Endothelial cell of umbilical vein (primary cell): ENCODE data around the gene ATP6V1F. TPM values are rescaled to one million over a fixed set of nuclear protein-coding genes. Genes with fewer than 3 reads are reported as not detected.

ENCODE experiments used
- BruUV-seq: library from RNA; stranded (reverse); fragments of 400-500 nt; replicated peaks from 2 replicates; lab custom pipeline; 2021; lab: Mats Ljungman, UMichigan
- CTCF ChIA-PET: fragments of 300-600, 350-600 bp; sonication (Branson Sonifier 250); formaldehyde crosslinking; loops from one replicate; lab custom pipeline; 2021; ENCODE audit warnings: antibody characterized with exemption, inconsistent platforms; lab: Charles Lee
- POLR2A ChIA-PET: fragments of 300-600, 350-600 bp; sonication (Branson Sonifier 250); formaldehyde crosslinking; loops from one replicate; lab custom pipeline; 2021; ENCODE audit warnings: antibody characterized with exemption, inconsistent platforms; lab: Charles Lee
- DNase-seq: peaks from one replicate; pipeline ENCODE4 v3.0.0-alpha.2; 2011; ENCODE audit warnings: low read depth, low spot score
- FAIRE-seq: peaks from 2 replicates; lab custom pipeline; 2011; peaks lifted over from hg19 to GRCh38; lab: Jason Lieb, UNC
- H2AFZ ChIP-seq: 2 replicates; pipeline ENCODE4 v1.6.0; 2012; ENCODE audit warnings: low read depth, low read length, control low read depth, inconsistent platforms
- H3K27ac ChIP-seq: 2 replicates; pipeline ENCODE4 v1.5.1; 2011; ENCODE audit warnings: low read depth, mild to moderate bottlenecking, control low read depth, low read length, moderate library complexity; ENCODE audit not compliant: insufficient read depth
- H3K27me3 ChIP-seq, 2 experiments: 2 replicates each; pipeline versions ENCODE4 v1.6.0 to v1.6.1; 2011; ENCODE audit warnings: low read length in 2 of 2, mixed read lengths in 1 of 2; ENCODE audit not compliant: control insufficient read depth in 2 of 2, insufficient read depth in 2 of 2
- H3K36me3 ChIP-seq, 2 experiments: 2 replicates in 1 of 2; 3 replicates in 1 of 2; pipeline ENCODE4 v1.5.1; 2011; ENCODE audit warnings: low read length in 2 of 2, mild to moderate bottlenecking in 1 of 2, moderate library complexity in 1 of 2; ENCODE audit not compliant: control insufficient read depth in 2 of 2, insufficient read depth in 2 of 2; ENCODE audit errors: extremely low read depth in 1 of 2
- H3K4me1 ChIP-seq: 3 replicates; pipeline ENCODE4 v1.5.1; 2011; ENCODE audit warnings: mild to moderate bottlenecking, low read length; ENCODE audit not compliant: control insufficient read depth, insufficient read depth; ENCODE audit errors: extremely low read depth
- H3K4me2 ChIP-seq: 2 replicates; pipeline ENCODE4 v1.6.1; 2011; ENCODE audit warnings: low read length, control low read depth, mixed read lengths; ENCODE audit not compliant: insufficient read depth
- H3K4me3 ChIP-seq, 3 experiments: fragments of 200-600 bp in 1 of 3; sonication (generic), shearing (Covaris generic) in 1 of 3; replicated peaks in 1 of 3; 2 replicates each; pipeline ENCODE4 v1.5.1; 2011 to 2016; ENCODE audit warnings: control low read depth in 3 of 3, low read length in 3 of 3, mild to moderate bottlenecking in 2 of 3, inconsistent platforms in 1 of 3, low read depth in 1 of 3, moderate library complexity in 1 of 3; ENCODE audit not compliant: insufficient read depth in 1 of 3
- H3K79me2 ChIP-seq: 2 replicates; pipeline ENCODE4 v1.6.0; 2012; ENCODE audit warnings: low read length, inconsistent platforms; ENCODE audit not compliant: control insufficient read depth, insufficient read depth
- H3K9ac ChIP-seq: replicated peaks from 2 replicates; pipeline ENCODE3; 2011; ENCODE audit warnings: low read length, control low read depth; ENCODE audit not compliant: insufficient read depth; ENCODE audit errors: extremely low read depth
- H3K9me1 ChIP-seq: replicated peaks from 3 replicates; pipeline ENCODE4 v1.6.0; 2011; ENCODE audit warnings: mild to moderate bottlenecking, low read length; ENCODE audit not compliant: control insufficient read depth, insufficient read depth; ENCODE audit errors: extremely low read depth
- H3K9me3 ChIP-seq: replicated peaks from 2 replicates; pipeline ENCODE4 v1.5.1; 2012; ENCODE audit warnings: low read length, inconsistent platforms; ENCODE audit not compliant: control insufficient read depth, insufficient read depth
- H4K20me1 ChIP-seq: replicated peaks from 2 replicates; pipeline ENCODE3; 2011; ENCODE audit warnings: mild to moderate bottlenecking, low read length; ENCODE audit not compliant: control insufficient read depth, insufficient read depth; ENCODE audit errors: extremely low read depth
- CTCF ChIP-seq, 2 donors: IDR thresholded peaks; 1 replicate in 1 of 2; 2 replicates in 1 of 2; pipeline ENCODE4 v1.5.1; 2011; ENCODE audit warnings: low read length in 2 of 2, mild to moderate bottlenecking in 2 of 2, moderate library complexity in 2 of 2, control low read depth in 1 of 2, inconsistent platforms in 1 of 2, low read depth in 1 of 2; ENCODE audit not compliant: insufficient read depth in 1 of 2; ENCODE audit errors: extremely low read depth in 1 of 2
- EZH2 ChIP-seq: IDR thresholded peaks from 2 replicates; pipeline ENCODE4 v1.6.1; 2012; ENCODE audit warnings: borderline replicate concordance, low read depth, mild to moderate bottlenecking, moderate library complexity, low read length, inconsistent platforms; ENCODE audit not compliant: severe bottlenecking
- FOS ChIP-seq: IDR thresholded peaks from 2 replicates; pipeline ENCODE4 v1.6.1; 2011; ENCODE audit warnings: mild to moderate bottlenecking, low read length, moderate library complexity, borderline replicate concordance; ENCODE audit not compliant: insufficient read depth
- GATA2 ChIP-seq: IDR thresholded peaks from 2 replicates; pipeline ENCODE4 v1.7.0; 2011; ENCODE audit warnings: low read depth, mild to moderate bottlenecking, moderate library complexity, mixed read lengths, low read length; ENCODE audit not compliant: insufficient read length, insufficient read depth
- JUN ChIP-seq: IDR thresholded peaks from 2 replicates; pipeline ENCODE4 v1.6.1; 2011; ENCODE audit warnings: borderline replicate concordance, low read depth; ENCODE audit not compliant: insufficient read length, insufficient read depth
- MAX ChIP-seq: IDR thresholded peaks from 2 replicates; pipeline ENCODE4 v1.6.1; 2011; ENCODE audit not compliant: insufficient read depth, insufficient read length
- MYC ChIP-seq: IDR thresholded peaks from one replicate; pipeline ENCODE4 v1.6.1; 2011; ENCODE audit warnings: mild to moderate bottlenecking, low read depth, low read length
- POLR2A ChIP-seq: IDR thresholded peaks from 2 replicates; pipeline ENCODE4 v1.6.1; 2012; ENCODE audit warnings: low read depth, mild to moderate bottlenecking, control low read depth, low read length
- POLR2AphosphoS5 ChIP-seq: IDR thresholded peaks from 2 replicates; pipeline ENCODE4 v1.6.1; 2012; ENCODE audit warnings: low read depth, mild to moderate bottlenecking, control low read depth, low read length, moderate library complexity; ENCODE audit not compliant: insufficient read depth
- dilution Hi-C: fragments of 300-500 bp; cut with MboI; formaldehyde crosslinking; loops from one replicate; pipeline ENCODE4 v1.15.0; 2019; ENCODE audit warnings: low sequenced_read_pairs; ENCODE audit not compliant: extremely low pct_ligation_motif_present
- intact Hi-C: fragments of 100-400 bp; cut with micrococcal nuclease; formaldehyde crosslinking; loops from one replicate; pipeline ENCODE4 v1.10.0; 2022
- polyA plus RNA-seq, 4 experiments: library from polyadenylated mRNA; depleted of rRNA in 3 of 4; stranded (reverse) in 3 of 4; unstranded in 1 of 4; fragments of >200 nt; gene quantifications; 2 replicates each; pipeline versions ENCODE4 v1.2.1 to v1.2.3, GENCODE V29; 2011 to 2012; ENCODE audit warnings: missing spikeins in 1 of 4
- total RNA-seq: library from RNA; stranded (reverse); gene quantifications from 2 replicates; pipeline ENCODE4 v1.2.3, GENCODE V29; 2021

Gene ATP6V1F
- total and polyA plus RNA-seq, 2 donors (not counting 3 experiments of a cell fraction or from before 2014, with no cell fraction given) = 156 to 360 TPM

GRCh38 chr7:128903621-128904361 is 41.1 kb downstream of the ATP6V1F start:
- no TSS peak for BruUV-seq
- TF ChIP-seq POLR2A (no peak), FOS (no peak), MAX (no peak), POLR2AphosphoS5 (no peak), EZH2 (no peak), JUN (no peak), GATA2 (no peak), MYC (no peak), CTCF (IDR thresholded peaks at IDR 0.05; ENCODE audit: extremely low read depth in 1 of 2, insufficient read depth in 1 of 2, low read depth in 1 of 2, low read length in 2 of 2) (no peak)
- no peak overlapping the region for H3K4me2 ChIP-seq
- no peaks in the 10 kb centered on the region for H3K9me1 ChIP-seq
- intact Hi-C loops = loop anchor here (1.0 to 2.0 kb wide), 3 partner anchors 44 to 307 kb away; no protein-coding TSS in a partner anchor
- no peak overlapping the region for H3K27ac ChIP-seq
- FAIRE-seq (no peak), DNase-seq (no peak)
- H3K9ac ChIP-seq = no peak overlapping the region
- H3K27me3 ChIP-seq = peaks cover 6 to 9% of the 10 kb centered on the region in 2 experiments
- no peaks in the 10 kb centered on the region for H4K20me1 ChIP-seq
- no peaks in the 10 kb centered on the region for H3K9me3 ChIP-seq
- dilution Hi-C loops = no loop called here
- ChIA-PET CTCF (interaction anchor here (1.0 to 2.6 kb wide), 5 partner anchors 44 to 306 kb away, joined by 3 to 47 read pairs (median 5); no protein-coding TSS in a partner anchor), POLR2A (no interaction called here)
- no peaks in the 10 kb centered on the region for H3K4me1 ChIP-seq
- H3K79me2 ChIP-seq = no peaks in the 10 kb centered on the region
- H3K36me3 ChIP-seq = no peaks in the 10 kb centered on the region
- no peak overlapping the region for H3K4me3 ChIP-seq
- H2AFZ ChIP-seq = no peak overlapping the region
